Ascending aorta (tissue), 2 donors: ENCODE results near the gene OPN4. TPM values are rescaled to one million over a fixed set of nuclear protein-coding genes. Genes with fewer than 3 reads are reported as not detected.

ENCODE experiments used
- DNase-seq, 2 donors: peaks; one replicate each; pipeline ENCODE4 v3.0.0-alpha.2; 2019; ENCODE audit warnings: low spot score in 2 of 2
- H3K27ac ChIP-seq, 2 donors: fragments of 200-600 bp; sonication (generic); one replicate each; pipeline ENCODE4 v1.5.1; 2016 to 2017; ENCODE audit warnings: mild to moderate bottlenecking in 1 of 2
- H3K27me3 ChIP-seq: fragments of 200-600 bp; sonication (generic); one replicate; pipeline ENCODE4 v1.5.1; 2017
- H3K36me3 ChIP-seq, 2 donors: fragments of 200-600 bp; sonication (generic); one replicate each; pipeline ENCODE4 v1.5.1; 2016
- H3K4me1 ChIP-seq, 2 donors: fragments of 200-600 bp; sonication (generic); one replicate each; pipeline ENCODE4 v1.5.1; 2016 to 2017; ENCODE audit warnings: mild to moderate bottlenecking in 1 of 2
- H3K4me3 ChIP-seq, 2 donors: fragments of 200-600 bp; sonication (generic); one replicate each; pipeline ENCODE4 v1.5.1; 2016 to 2017; ENCODE audit warnings: mild to moderate bottlenecking in 1 of 2
- H3K9me3 ChIP-seq, 2 donors: fragments of 200-600 bp; sonication (generic); one replicate each; pipeline ENCODE4 v1.5.1; 2016
- intact Hi-C: fragments of 100-400 bp; cut with DNase I; formaldehyde crosslinking; loops from one replicate; pipeline ENCODE4 v1.15.1; 2023
- total RNA-seq: library from RNA; depleted of rRNA; stranded (reverse); fragments of >200 nt; gene quantifications from one replicate; pipeline ENCODE4 v1.1.0, GENCODE V29; 2016
- TF ChIP-seq, protein P1 (sequence below), 3 experiments: fragments of 200-600 bp in 2 of 3; fragments of 450-650 bp in 1 of 3; sonication (generic) in 2 of 3; IDR thresholded peaks; one replicate each; pipeline ENCODE4 v1.5.1; 2016 to 2019; ENCODE audit warnings: antibody characterized with exemption in 3 of 3, mild to moderate bottlenecking in 1 of 3, moderate library complexity in 1 of 3

OPN4 gene
- not detected for total RNA-seq

GRCh38 chr10:86654411-86655172, at the start of gene OPN4:
TSS of gene OPN4 (plus strand) at chr10:86654547. CDS start at chr10:86654784, 237 bp downstream.
- H3K4me3 ChIP-seq: no peak within 1 kb of the TSS
- TF ChIP-seq, protein P1, sequence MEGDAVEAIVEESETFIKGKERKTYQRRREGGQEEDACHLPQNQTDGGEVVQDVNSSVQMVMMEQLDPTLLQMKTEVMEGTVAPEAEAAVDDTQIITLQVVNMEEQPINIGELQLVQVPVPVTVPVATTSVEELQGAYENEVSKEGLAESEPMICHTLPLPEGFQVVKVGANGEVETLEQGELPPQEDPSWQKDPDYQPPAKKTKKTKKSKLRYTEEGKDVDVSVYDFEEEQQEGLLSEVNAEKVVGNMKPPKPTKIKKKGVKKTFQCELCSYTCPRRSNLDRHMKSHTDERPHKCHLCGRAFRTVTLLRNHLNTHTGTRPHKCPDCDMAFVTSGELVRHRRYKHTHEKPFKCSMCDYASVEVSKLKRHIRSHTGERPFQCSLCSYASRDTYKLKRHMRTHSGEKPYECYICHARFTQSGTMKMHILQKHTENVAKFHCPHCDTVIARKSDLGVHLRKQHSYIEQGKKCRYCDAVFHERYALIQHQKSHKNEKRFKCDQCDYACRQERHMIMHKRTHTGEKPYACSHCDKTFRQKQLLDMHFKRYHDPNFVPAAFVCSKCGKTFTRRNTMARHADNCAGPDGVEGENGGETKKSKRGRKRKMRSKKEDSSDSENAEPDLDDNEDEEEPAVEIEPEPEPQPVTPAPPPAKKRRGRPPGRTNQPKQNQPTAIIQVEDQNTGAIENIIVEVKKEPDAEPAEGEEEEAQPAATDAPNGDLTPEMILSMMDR (IDR thresholded peaks at IDR 0.05): no peak
- no peaks in the 10 kb centered on the region for H3K9me3 ChIP-seq
- no peak within 1 kb of the TSS for H3K27ac ChIP-seq
- no peaks in the 10 kb centered on the region for H3K36me3 ChIP-seq
- H3K27me3 ChIP-seq: no peaks in the 10 kb centered on the region
- intact Hi-C loops: no loop called here
- peak in 1 of 2 donors; percentile 1 for DNase-seq
- peaks cover 0 to under 1% of the 10 kb centered on the region in 2 donors for H3K4me1 ChIP-seq

DNA sequence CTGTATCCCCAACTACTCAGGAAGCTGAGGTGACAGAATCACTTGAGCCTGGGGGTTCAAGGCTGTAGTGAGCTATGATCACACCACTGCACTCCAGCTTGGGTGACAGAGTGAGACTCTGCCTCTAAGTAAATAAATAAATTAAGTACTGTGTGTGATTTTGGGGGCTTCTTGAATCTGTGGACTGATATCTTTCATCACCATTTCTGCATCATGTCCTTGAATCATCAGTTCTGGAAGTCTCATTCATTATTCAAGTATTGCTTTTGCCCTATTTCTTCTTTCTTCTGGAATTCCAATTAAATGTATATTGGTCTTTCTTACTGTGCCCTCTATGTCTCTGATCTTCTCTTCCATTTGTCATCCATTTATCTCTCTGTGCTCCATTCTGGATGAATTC, 46.7 kb upstream of the OPN4 start:
- Histone ChIP-seq H3K27ac (no peak overlapping the region), H3K4me1 (no peaks in the 10 kb centered on the region), H3K9me3 (peaks cover 0 to 14% of the 10 kb centered on the region in 2 donors), H3K4me3 (no peak overlapping the region), H3K36me3 (no peaks in the 10 kb centered on the region), H3K27me3 (no peaks in the 10 kb centered on the region)
- TF ChIP-seq, protein P1 (IDR thresholded peaks at IDR 0.05): no peak
- intact Hi-C loops: no loop called here
- DNase-seq: no peak

GRCh38 chr10:86609920-86610319, 44.4 kb upstream of the OPN4 start:
- intact Hi-C loops: no loop called here
- H3K4me3 ChIP-seq: no peak overlapping the region
- TF ChIP-seq, protein P1 (IDR thresholded peaks at IDR 0.05): no peak
- DNase-seq: no peak
- no peaks in the 10 kb centered on the region for H3K36me3 ChIP-seq
- peaks cover 0 to 14% of the 10 kb centered on the region in 2 donors for H3K9me3 ChIP-seq
- no peak overlapping the region for H3K27ac ChIP-seq
- H3K27me3 ChIP-seq: no peaks in the 10 kb centered on the region
- H3K4me1 ChIP-seq: no peaks in the 10 kb centered on the region

DNA sequence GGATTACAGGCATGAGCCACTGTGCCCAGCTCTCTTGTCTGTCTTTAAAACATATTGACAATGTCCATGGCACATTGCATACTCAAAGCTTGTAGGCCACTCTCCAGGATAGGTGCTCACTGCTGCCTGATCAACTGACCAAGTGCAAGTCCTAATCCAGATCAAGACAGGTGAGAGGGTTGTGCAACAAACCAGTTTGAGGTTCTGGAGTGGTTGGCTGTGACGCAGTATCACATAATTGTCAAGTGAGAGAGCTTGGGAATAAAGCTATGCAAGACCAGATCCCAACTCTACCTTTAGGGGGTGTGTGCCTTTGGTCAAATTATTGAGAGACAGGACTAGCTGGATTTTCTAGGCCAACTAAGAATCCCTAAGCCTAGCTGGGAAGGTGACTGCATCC, 43.0 kb upstream of the OPN4 start:
- intact Hi-C loops: no loop called here
- H3K27ac ChIP-seq: no peak overlapping the region

GRCh38 chr10:86613096-86613495, 41.3 kb upstream of the OPN4 start:
- Histone ChIP-seq H3K27ac (no peak overlapping the region), H3K4me3 (no peak overlapping the region), H3K27me3 (no peaks in the 10 kb centered on the region), H3K4me1 (no peaks in the 10 kb centered on the region), H3K9me3 (peaks cover 0 to 2% of the 10 kb centered on the region in 2 donors), H3K36me3 (no peaks in the 10 kb centered on the region)
- TF ChIP-seq, protein P1 (IDR thresholded peaks at IDR 0.05): no peak
- intact Hi-C loops: no loop called here
- DNase-seq: peak in 1 of 2 donors; percentile 16

More for the DNA sequence above, 43.0 kb upstream of the OPN4 start:
- H3K4me1 ChIP-seq: no peaks in the 10 kb centered on the region
- H3K9me3 ChIP-seq: peaks cover 0 to 11% of the 10 kb centered on the region in 2 donors
- H3K36me3 ChIP-seq: no peaks in the 10 kb centered on the region
- H3K27me3 ChIP-seq: no peaks in the 10 kb centered on the region
- peak in 1 of 2 donors; percentile 22 for DNase-seq
- TF ChIP-seq, protein P1 (IDR thresholded peaks at IDR 0.05): no peak
- H3K4me3 ChIP-seq: no peak overlapping the region
